HepG2 (cell line): ENCODE measurements around the gene PPP1R3F. TPM values are rescaled to one million over a fixed set of nuclear protein-coding genes. Genes with fewer than 3 reads are reported as not detected.

Experiments used
- ATAC-seq: fragments of 200-7000 bp; cut with Tn5 transposase; 3 replicates; pipeline ENCODE4 v1.9.1; 2020; ENCODE audit warnings: mild to moderate bottlenecking, moderate library complexity
- Bru-seq: library from RNA; stranded (reverse); fragments of 400-500 nt; gene quantifications from one replicate; lab custom pipeline; 2021; lab: Mats Ljungman, UMichigan
- BruChase-seq, 2 experiments: library from RNA; stranded (reverse); fragments of 400-500 nt; gene quantifications; one replicate each; lab custom pipeline; 2021; lab: Mats Ljungman, UMichigan
- BruUV-seq: library from RNA; stranded (reverse); fragments of 400-500 nt; replicated peaks from 2 replicates; lab custom pipeline; 2021; lab: Mats Ljungman, UMichigan
- CTCF ChIA-PET: fragments of 300-600 bp; formaldehyde crosslinking; extraction: SDS; loops from one replicate; lab custom pipeline; 2021; ENCODE audit warnings: low total read pairs, inconsistent platforms, low intra/inter-chr PET ratio; lab: Yijun Ruan, JAX
- POLR2A ChIA-PET: fragments of 350-600 bp; sonication (Branson Sonifier 250); formaldehyde crosslinking; loops from one replicate; lab custom pipeline; 2020; ENCODE audit warnings: antibody characterized with exemption, inconsistent platforms; lab: Yijun Ruan, JAX
- DNase-seq: peaks from one replicate; pipeline ENCODE4 v3.0.0-alpha.2; 2015; ENCODE audit warnings: low spot score
- FAIRE-seq: peaks from 3 replicates; lab custom pipeline; 2011; peaks lifted over from hg19 to GRCh38; lab: Jason Lieb, UNC
- H2AFZ ChIP-seq: one replicate; pipeline ENCODE4 v1.6.1; 2011; ENCODE audit warnings: low read length, inconsistent platforms
- H3K27ac ChIP-seq: fragments of 300-600 bp; 3 replicates; pipeline ENCODE4 v1.8.0; 2011; ENCODE audit warnings: mixed run types, mild to moderate bottlenecking, mixed read lengths, low read length, inconsistent platforms; ENCODE audit not compliant: insufficient read depth; ENCODE audit errors: extremely low read length
- H3K27me3 ChIP-seq, 2 experiments: fragments of 200-600 bp in 1 of 2; 2 replicates in 1 of 2; 3 replicates in 1 of 2; pipeline versions ENCODE4 v1.6.0 to v1.8.0; 2011; ENCODE audit warnings: low read length in 2 of 2, mild to moderate bottlenecking in 2 of 2, moderate library complexity in 2 of 2, inconsistent platforms in 1 of 2; ENCODE audit not compliant: insufficient read depth in 2 of 2, control insufficient read depth in 1 of 2
- H3K36me3 ChIP-seq, 2 experiments: fragments of 200-600 bp in 1 of 2; replicated peaks in 1 of 2; 2 replicates in 1 of 2; 3 replicates in 1 of 2; pipeline versions ENCODE4 v1.5.1 to v1.8.0; 2011; ENCODE audit warnings: low read length in 2 of 2, inconsistent platforms in 1 of 2; ENCODE audit not compliant: insufficient read depth in 2 of 2, control insufficient read depth in 1 of 2
- H3K4me1 ChIP-seq: 2 replicates; pipeline ENCODE4 v1.5.1; 2012; ENCODE audit warnings: low read length, inconsistent platforms; ENCODE audit not compliant: insufficient read depth
- H3K4me2 ChIP-seq: 2 replicates; pipeline ENCODE4 v1.6.0; 2011; ENCODE audit warnings: low read depth, low read length, inconsistent platforms
- H3K4me3 ChIP-seq, 3 experiments: fragments of 200-600 bp in 1 of 3; sonication (generic), shearing (Covaris generic) in 1 of 3; replicated peaks in 1 of 3; 2 replicates each; pipeline ENCODE4 v1.5.1; 2011 to 2016; ENCODE audit warnings: low read length in 3 of 3, inconsistent platforms in 2 of 3, low read depth in 2 of 3, mild to moderate bottlenecking in 2 of 3, control low read depth in 1 of 3, mixed read lengths in 1 of 3; ENCODE audit not compliant: insufficient read depth in 1 of 3
- H3K79me2 ChIP-seq: one replicate; pipeline ENCODE4 v1.6.1; 2011; ENCODE audit warnings: low read length, inconsistent platforms; ENCODE audit not compliant: insufficient read depth
- H3K9ac ChIP-seq: 2 replicates; pipeline ENCODE4 v1.6.0; 2011; ENCODE audit warnings: mild to moderate bottlenecking, low read depth, low read length, inconsistent platforms; ENCODE audit not compliant: insufficient read depth
- H3K9me3 ChIP-seq: 2 replicates; pipeline ENCODE4 v1.5.1; 2012; ENCODE audit warnings: mild to moderate bottlenecking, low read length
- H4K20me1 ChIP-seq: 2 replicates; pipeline ENCODE4 v1.6.0; 2011; ENCODE audit warnings: inconsistent platforms, mild to moderate bottlenecking, low read length, moderate library complexity; ENCODE audit not compliant: insufficient read depth
- FOXP1 ChIP-seq, 2 experiments: fragments of 450-650 bp in 1 of 2; IDR thresholded peaks; 2 replicates each; pipeline ENCODE4 v1.6.1; 2017 to 2018; ENCODE audit warnings: antibody characterized with exemption in 1 of 2
- HHEX ChIP-seq: IDR thresholded peaks from 2 replicates; pipeline ENCODE4 v1.6.1; 2016; ENCODE audit warnings: control low read depth
- HOXA3 ChIP-seq: sonication (generic); formaldehyde crosslinking; IDR thresholded peaks from 2 replicates; pipeline ENCODE4 v1.5.0; 2020; ENCODE audit warnings: missing genetic modification reagents
- KDM5A ChIP-seq: fragments of 200-600 bp; sonication (generic); IDR thresholded peaks from 2 replicates; pipeline ENCODE4 v1.7.0; 2018; ENCODE audit warnings: antibody characterized with exemption, mild to moderate bottlenecking, low read length, borderline replicate concordance
- MAZ ChIP-seq, 2 experiments: sonication (generic) in 1 of 2; formaldehyde crosslinking in 1 of 2; IDR thresholded peaks; 2 replicates each; pipeline versions ENCODE4 v1.5.0 to v1.6.1; 2012 to 2020; ENCODE audit warnings: low read depth in 2 of 2, mild to moderate bottlenecking in 2 of 2, borderline replicate concordance in 1 of 2, improper control_type of control experiment in 1 of 2, low read length in 1 of 2, missing genetic modification reagents in 1 of 2, moderate library complexity in 1 of 2
- NCOA2 ChIP-seq: sonication (generic); formaldehyde crosslinking; IDR thresholded peaks from 2 replicates; pipeline ENCODE4 v1.8.0; 2022; ENCODE audit warnings: inconsistent platforms
- PHF8 ChIP-seq: sonication (generic); formaldehyde crosslinking; IDR thresholded peaks from 2 replicates; pipeline ENCODE4 v1.5.0; 2020; ENCODE audit warnings: missing genetic modification reagents
- RAD21 ChIP-seq: fragments of 450-650 bp; formaldehyde crosslinking; IDR thresholded peaks from 2 replicates; pipeline ENCODE4 v1.5.0; 2020; ENCODE audit warnings: mild to moderate bottlenecking
- RBFOX2 ChIP-seq: fragments of 200-400 bp; formaldehyde crosslinking; IDR thresholded peaks from 2 replicates; pipeline ENCODE4 v1.6.1; 2017; ENCODE audit warnings: low read depth, mild to moderate bottlenecking, low read length
- RXRB ChIP-seq: IDR thresholded peaks from 2 replicates; pipeline ENCODE4 v1.6.1; 2016; ENCODE audit warnings: borderline replicate concordance, missing genetic modification reagents, missing compliant biosample characterization
- TIGD3 ChIP-seq: sonication (generic); formaldehyde crosslinking; IDR thresholded peaks from 2 replicates; pipeline ENCODE4 v1.5.1; 2020; ENCODE audit warnings: mild to moderate bottlenecking, missing genetic modification reagents, borderline replicate concordance
- YEATS4 ChIP-seq: sonication (generic); formaldehyde crosslinking; IDR thresholded peaks from 2 replicates; pipeline ENCODE4 v1.4.0; 2020; ENCODE audit warnings: missing genetic modification reagents, borderline replicate concordance
- ZNF230 ChIP-seq: sonication (generic); formaldehyde crosslinking; IDR thresholded peaks from 2 replicates; pipeline ENCODE4 v1.4.0; 2020; ENCODE audit warnings: mild to moderate bottlenecking, missing genetic modification reagents
- WGBS: methylation state at CpG from one replicate; pipeline ENCODE4 v1.1.6; 2017; ENCODE audit warnings: low lambda C conversion rate; 5-methylcytosine and 5-hydroxymethylcytosine counted together
- in situ Hi-C: cut with HindIII; loops from 2 replicates; pipeline ENCODE4 v1.10.0; 2017; ENCODE audit warnings: low pct_unique_long_range_greater_than_20kb; ENCODE audit not compliant: extremely low pct_ligation_motif_present
- intact Hi-C: fragments of 100-400 bp; cut with micrococcal nuclease; formaldehyde crosslinking; loops from one replicate; pipeline ENCODE4 v1.10.0; 2022; ENCODE audit not compliant: unreplicated experiment
- long read RNA-seq, 2 experiments: library from RNA in 1 of 2; library from polyadenylated mRNA in 1 of 2; stranded (forward) in 1 of 2; unstranded in 1 of 2; transcript quantifications; one replicate each; pipeline ENCODE4 v2.0.0, GENCODE V29; 2019 to 2022
- polyA minus RNA-seq, 3 experiments: library from RNA; depleted of rRNA, polyadenylated mRNA; stranded (reverse); fragments of >200 nt; gene quantifications; 2 replicates each; pipeline ENCODE4 v1.2.3, GENCODE V29; 2011; ENCODE audit warnings: low replicate concordance in 1 of 3
- polyA plus RNA-seq, 8 experiments: library from polyadenylated mRNA; depleted of rRNA in 3 of 8; stranded (reverse) in 7 of 8; unstranded in 1 of 8; fragments of >200 nt; fragmentation: Illumina TruSeq in 4 of 8; extraction: Trizol in 4 of 8; gene quantifications; 2 replicates each; pipeline versions ENCODE4 v1.2.1 to v1.2.3, GENCODE V29; 2011 to 2016; ENCODE audit warnings: low read depth in 4 of 8, missing spikeins in 1 of 8, mixed read lengths in 1 of 8; ENCODE audit not compliant: insufficient read depth in 1 of 8
- total RNA-seq, 5 experiments: library from RNA; depleted of rRNA; stranded (reverse); fragments of >200 nt; fragmentation: Illumina TruSeq; extraction: Trizol; gene quantifications; 2 replicates each; pipeline ENCODE4 v1.2.3, GENCODE V29; 2016; ENCODE audit warnings: low read depth in 1 of 5
- TF ChIP-seq, protein P1 (sequence below): sonication (generic); formaldehyde crosslinking; IDR thresholded peaks from 2 replicates; pipeline ENCODE4 v1.5.0; 2020; ENCODE audit warnings: missing genetic modification reagents
- TF ChIP-seq, protein P2 (sequence below): IDR thresholded peaks from 2 replicates; pipeline ENCODE4 v1.6.1; 2012; ENCODE audit warnings: inconsistent platforms

The PPP1R3F gene
- total RNA-seq (2016; rRNA removed; fragmentation: Illumina TruSeq; extraction: Trizol) (0.07 and 0.84 TPM in 2 replicates), polyA plus RNA-seq (2011; rRNA removed) (0.46 and 0.82 TPM in 2 replicates), polyA minus RNA-seq (2011; rRNA and poly(A)+ RNA removed; ENCODE audit: low replicate concordance) (0.70 and 0.75 TPM in 2 replicates), Bru-seq, nascent RNA (percentile 60 among the genes with signal in this experiment), BruChase-seq, experiment 1, labeled RNA remaining after a 6-hour chase (percentile 40 among the genes with signal in this experiment), BruChase-seq, experiment 2, labeled RNA remaining after a 2-hour chase (percentile 40 among the genes with signal in this experiment)
- 0.44 and 0.71 TPM in 2 replicates for total RNA-seq (2016; cell fraction: cytosol; rRNA removed; fragmentation: Illumina TruSeq; extraction: Trizol; ENCODE audit: low read depth)
- 0.33 and 0.63 TPM in 2 replicates for total RNA-seq (2016; cell fraction: insoluble cytoplasmic fraction; rRNA removed; fragmentation: Illumina TruSeq; extraction: Trizol)
- total RNA-seq (2016; cell fraction: membrane; rRNA removed; fragmentation: Illumina TruSeq; extraction: Trizol): 0.37 and 1.1 TPM in 2 replicates
- 0.88 and 1.4 TPM in 2 replicates for total RNA-seq (2016; cell fraction: nucleus; rRNA removed; fragmentation: Illumina TruSeq; extraction: Trizol)
- 0.34 and 0.35 TPM in 2 replicates for polyA plus RNA-seq (2011; cell fraction: cytosol; rRNA removed)
- 2.1 and 2.2 TPM in 2 replicates for polyA plus RNA-seq (2011; cell fraction: nucleus; rRNA removed)
- polyA plus RNA-seq (2012): 0.32 and 0.55 TPM in 2 replicates
- 0.16 and 0.43 TPM in 2 replicates for polyA plus RNA-seq (2016; cell fraction: cytosol; fragmentation: Illumina TruSeq; extraction: Trizol; ENCODE audit: low read depth)
- polyA plus RNA-seq (2016; cell fraction: insoluble cytoplasmic fraction; fragmentation: Illumina TruSeq; extraction: Trizol; ENCODE audit: low read depth): 0.26 and 0.32 TPM in 2 replicates
- polyA plus RNA-seq (2016; cell fraction: membrane; fragmentation: Illumina TruSeq; extraction: Trizol; ENCODE audit: low read depth): 0.18 and 0.26 TPM in 2 replicates
- 0.87 and 0.98 TPM in 2 replicates for polyA plus RNA-seq (2016; cell fraction: nucleus; fragmentation: Illumina TruSeq; extraction: Trizol; ENCODE audit: insufficient read depth, low read depth)
- 0.18 and 0.99 TPM in 2 replicates for polyA minus RNA-seq (2011; cell fraction: cytosol; rRNA and poly(A)+ RNA removed)
- 2.5 and 3.3 TPM in 2 replicates for polyA minus RNA-seq (2011; cell fraction: nucleus; rRNA and poly(A)+ RNA removed)
- long read RNA-seq, experiment 1: 0 reads
- long read RNA-seq, experiment 2: 0 reads

DNA sequence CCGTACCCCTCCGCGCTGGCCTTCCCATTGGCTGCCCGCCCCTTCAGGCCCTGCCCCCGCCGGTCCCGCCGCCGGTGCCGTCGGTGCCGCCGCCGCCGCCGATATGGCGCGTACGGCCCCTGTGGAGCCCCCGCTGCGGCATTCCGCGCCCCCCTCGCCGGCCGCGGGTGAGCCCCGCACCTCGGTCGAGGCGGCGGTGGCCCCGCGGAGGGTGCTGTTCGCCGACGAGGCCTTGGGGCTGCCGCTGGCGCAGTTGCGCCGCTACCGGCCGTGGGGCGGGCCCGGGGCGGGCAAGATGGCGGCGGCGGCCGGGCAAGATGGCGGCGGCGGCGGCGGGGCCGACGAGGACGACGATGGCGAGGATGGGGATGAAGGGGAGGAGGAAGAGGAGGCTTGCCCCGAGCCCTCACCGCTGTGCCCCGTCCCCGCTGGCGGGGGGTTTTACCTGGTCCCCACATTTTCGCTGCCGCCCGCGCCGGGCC, at the start of gene PPP1R3F:
Gene PPP1R3F, plus strand, starts transcription at position 27 of the 482 bp plus-strand sequence. Its CDS starts 77 bp downstream, at position 104.
- Histone ChIP-seq H3K4me3 (peak within 1 kb of the TSS; percentile 57 to 82 (median 71)), H3K27me3 (no peaks in the 10 kb centered on the region; a peak in 1 of 5 replicates), H3K4me1 (peaks cover 43% of the 10 kb centered on the region), H2AFZ (peak within 1 kb of the TSS; percentile 42), H3K36me3 (no peaks in the 10 kb centered on the region), H4K20me1 (no peaks in the 10 kb centered on the region), H3K4me2 (peak within 1 kb of the TSS; percentile 89), H3K9me3 (no peaks in the 10 kb centered on the region), H3K79me2 (peaks cover 12% of the 10 kb centered on the region), H3K27ac (peak within 1 kb of the TSS; percentile 91), H3K9ac (peak within 1 kb of the TSS; percentile 85)
- BruUV-seq: no TSS peak
- DNase-seq: no peak
- ATAC-seq: no peak; the same call in 2 of the 3 replicates
- CTCF ChIA-PET: no interaction called here
- POLR2A ChIA-PET: interaction anchor here (0.9 to 2.2 kb wide), 9 partner anchors 11 to 609 kb away, joined by 3 to 21 read pairs (median 5); partner anchors contain the start of gene CCDC22
- FAIRE-seq: no peak
- WGBS: 3% methylated on average over 12 of the region's 70 CpGs
- intact Hi-C loops (loop anchor here (5.0 kb wide), 1 partner anchor 78 kb away; no protein-coding TSS in a partner anchor), in situ Hi-C loops (no loop called here)
- peak; percentile 23; the same call in 1 of the 2 replicates for TF ChIP-seq KDM5A
- TF ChIP-seq RXRB (CRISPR knock-in tag): no peak
- 0 out of 2 replicates have a peak, but pooled peaks have one; percentile 2 for TF ChIP-seq NCOA2 (CRISPR knock-in tag)
- no peak for TF ChIP-seq FOXP1 (IDR thresholded peaks at IDR 0.05)
- TF ChIP-seq FOXP1 (CRISPR knock-in tag; IDR thresholded peaks at IDR 0.05): no peak
- no peak for TF ChIP-seq TIGD3 (CRISPR knock-in tag)
- TF ChIP-seq HOXA3 (CRISPR knock-in tag): peak; percentile 91
- no peak for TF ChIP-seq HHEX (CRISPR knock-in tag)
- TF ChIP-seq YEATS4 (CRISPR knock-in tag): peak; percentile 19; the same call in 1 of the 2 replicates
- peak; percentile 76 for TF ChIP-seq RBFOX2
- TF ChIP-seq ZNF230 (CRISPR knock-in tag): no peak
- TF ChIP-seq MAZ (IDR thresholded peaks at IDR 0.05; ENCODE audit: borderline replicate concordance, low read depth, low read length): 0 out of 2 replicates have a peak, but pooled peaks have one; percentile 26
- TF ChIP-seq MAZ (CRISPR knock-in tag; IDR thresholded peaks at IDR 0.05; ENCODE audit: low read depth): no peak
- TF ChIP-seq, protein P1, sequence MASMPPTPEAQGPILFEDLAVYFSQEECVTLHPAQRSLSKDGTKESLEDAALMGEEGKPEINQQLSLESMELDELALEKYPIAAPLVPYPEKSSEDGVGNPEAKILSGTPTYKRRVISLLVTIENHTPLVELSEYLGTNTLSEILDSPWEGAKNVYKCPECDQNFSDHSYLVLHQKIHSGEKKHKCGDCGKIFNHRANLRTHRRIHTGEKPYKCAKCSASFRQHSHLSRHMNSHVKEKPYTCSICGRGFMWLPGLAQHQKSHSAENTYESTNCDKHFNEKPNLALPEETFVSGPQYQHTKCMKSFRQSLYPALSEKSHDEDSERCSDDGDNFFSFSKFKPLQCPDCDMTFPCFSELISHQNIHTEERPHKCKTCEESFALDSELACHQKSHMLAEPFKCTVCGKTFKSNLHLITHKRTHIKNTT (CRISPR knock-in tag): no peak
- TF ChIP-seq RAD21 (CRISPR knock-in tag): peak; percentile 20; the same call in 1 of the 2 replicates
- TF ChIP-seq, protein P2, sequence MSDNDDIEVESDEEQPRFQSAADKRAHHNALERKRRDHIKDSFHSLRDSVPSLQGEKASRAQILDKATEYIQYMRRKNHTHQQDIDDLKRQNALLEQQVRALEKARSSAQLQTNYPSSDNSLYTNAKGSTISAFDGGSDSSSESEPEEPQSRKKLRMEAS: 0 out of 2 replicates have a peak, but pooled peaks have one; percentile 10
- peak; percentile 3; the same call in 1 of the 2 replicates for TF ChIP-seq PHF8
